HL-60 (cell line): ENCODE data around the gene CCDC116.
"Not testable (repeated sequence)": the region's sequence is repeated elsewhere in the genome, so short reads cannot be mapped to it uniquely, and the experiment has no call there.

Source experiments
- DNase-seq, 2 experiments: peaks; one replicate each; pipeline ENCODE4 v3.0.0-alpha.2; 2010 to 2020; ENCODE audit warnings: low read depth in 1 of 2, low spot score in 1 of 2
- H3K27ac ChIP-seq: fragments of 250-450 bp; sonication (Bioruptor Pico); replicated peaks from 2 replicates; pipeline ENCODE4 v1.5.1; 2020; ENCODE audit warnings: mild to moderate bottlenecking, moderate library complexity
- H3K27me3 ChIP-seq: fragments of 250-450 bp; sonication (Bioruptor Pico); 2 replicates; pipeline ENCODE4 v1.5.1; 2021; ENCODE audit warnings: mild to moderate bottlenecking, moderate library complexity; ENCODE audit not compliant: insufficient read depth, poor library complexity, severe bottlenecking
- H3K4me3 ChIP-seq: replicated peaks from 2 replicates; pipeline ENCODE4 v1.5.1; 2011; ENCODE audit warnings: mild to moderate bottlenecking, control low read depth, low read length; ENCODE audit not compliant: insufficient read depth
- GABPA ChIP-seq: IDR thresholded peaks from 2 replicates; pipeline ENCODE4 v1.6.1; 2012; ENCODE audit warnings: low read depth
- POLR2AphosphoS5 ChIP-seq: IDR thresholded peaks from 2 replicates; pipeline ENCODE4 v1.6.1; 2012; ENCODE audit warnings: low read depth
- SPI1 ChIP-seq: IDR thresholded peaks from 2 replicates; pipeline ENCODE4 v1.6.1; 2012; ENCODE audit warnings: low read depth, mild to moderate bottlenecking, borderline replicate concordance
- TF ChIP-seq, protein P1 (sequence below): IDR thresholded peaks from 2 replicates; pipeline ENCODE4 v1.6.1; 2012; ENCODE audit warnings: low read depth; ENCODE audit not compliant: insufficient replicate concordance
- TF ChIP-seq, protein P2 (sequence below): IDR thresholded peaks from one replicate; pipeline ENCODE4 v1.5.1; 2011; ENCODE audit warnings: low read length, control low read depth, inconsistent platforms; ENCODE audit not compliant: insufficient read depth

CCDC116 gene

DNA sequence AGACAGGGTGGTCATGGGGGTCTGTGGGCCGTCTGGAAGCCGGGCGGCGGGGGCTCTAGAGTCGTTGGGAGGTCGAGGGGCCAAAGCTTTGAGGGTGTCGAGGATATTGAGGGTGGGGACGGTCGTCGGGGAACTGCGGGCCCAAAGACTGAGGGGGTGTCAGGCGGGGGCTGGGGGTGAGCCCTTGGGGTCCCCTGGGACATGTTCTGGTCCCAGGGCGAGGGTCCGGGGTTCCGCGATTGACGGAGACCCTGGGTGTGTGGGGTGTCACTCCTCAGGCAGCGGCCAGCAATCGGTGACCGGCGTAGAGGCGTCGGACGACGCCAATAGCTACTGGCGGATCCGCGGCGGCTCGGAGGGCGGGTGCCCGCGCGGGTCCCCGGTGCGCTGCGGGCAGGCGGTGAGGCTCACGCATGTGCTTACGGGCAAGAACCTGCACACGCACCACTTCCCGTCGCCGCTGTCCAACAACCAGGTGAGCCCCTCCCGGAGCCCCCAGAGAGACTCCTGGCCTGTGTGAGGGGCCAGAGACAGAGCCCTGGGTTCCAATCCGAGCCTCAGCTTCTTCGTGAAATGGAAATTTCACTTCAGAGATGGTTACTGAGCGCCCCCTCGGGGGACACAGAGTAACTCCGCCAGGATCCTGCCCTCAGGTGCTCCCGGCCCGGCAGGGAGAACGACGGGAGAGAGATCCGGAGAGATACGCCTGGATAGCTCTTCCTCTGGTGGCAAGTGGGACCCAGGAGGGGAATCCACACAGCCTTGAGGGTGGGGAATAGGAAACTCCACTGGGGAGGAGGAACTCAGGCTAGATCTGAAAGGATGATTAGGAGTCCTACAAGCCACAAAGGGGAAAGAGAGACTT is 10.3 kb downstream of the CCDC116 start:
- peak in 1 of 2 experiments; percentile 70 for DNase-seq
- Histone ChIP-seq H3K27ac (peak overlapping the region; percentile 75), H3K27me3 (no peaks in the 10 kb centered on the region), H3K4me3 (peak overlapping the region; percentile 64)
- TF ChIP-seq, protein P1, sequence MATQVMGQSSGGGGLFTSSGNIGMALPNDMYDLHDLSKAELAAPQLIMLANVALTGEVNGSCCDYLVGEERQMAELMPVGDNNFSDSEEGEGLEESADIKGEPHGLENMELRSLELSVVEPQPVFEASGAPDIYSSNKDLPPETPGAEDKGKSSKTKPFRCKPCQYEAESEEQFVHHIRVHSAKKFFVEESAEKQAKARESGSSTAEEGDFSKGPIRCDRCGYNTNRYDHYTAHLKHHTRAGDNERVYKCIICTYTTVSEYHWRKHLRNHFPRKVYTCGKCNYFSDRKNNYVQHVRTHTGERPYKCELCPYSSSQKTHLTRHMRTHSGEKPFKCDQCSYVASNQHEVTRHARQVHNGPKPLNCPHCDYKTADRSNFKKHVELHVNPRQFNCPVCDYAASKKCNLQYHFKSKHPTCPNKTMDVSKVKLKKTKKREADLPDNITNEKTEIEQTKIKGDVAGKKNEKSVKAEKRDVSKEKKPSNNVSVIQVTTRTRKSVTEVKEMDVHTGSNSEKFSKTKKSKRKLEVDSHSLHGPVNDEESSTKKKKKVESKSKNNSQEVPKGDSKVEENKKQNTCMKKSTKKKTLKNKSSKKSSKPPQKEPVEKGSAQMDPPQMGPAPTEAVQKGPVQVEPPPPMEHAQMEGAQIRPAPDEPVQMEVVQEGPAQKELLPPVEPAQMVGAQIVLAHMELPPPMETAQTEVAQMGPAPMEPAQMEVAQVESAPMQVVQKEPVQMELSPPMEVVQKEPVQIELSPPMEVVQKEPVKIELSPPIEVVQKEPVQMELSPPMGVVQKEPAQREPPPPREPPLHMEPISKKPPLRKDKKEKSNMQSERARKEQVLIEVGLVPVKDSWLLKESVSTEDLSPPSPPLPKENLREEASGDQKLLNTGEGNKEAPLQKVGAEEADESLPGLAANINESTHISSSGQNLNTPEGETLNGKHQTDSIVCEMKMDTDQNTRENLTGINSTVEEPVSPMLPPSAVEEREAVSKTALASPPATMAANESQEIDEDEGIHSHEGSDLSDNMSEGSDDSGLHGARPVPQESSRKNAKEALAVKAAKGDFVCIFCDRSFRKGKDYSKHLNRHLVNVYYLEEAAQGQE, result no peak
- TF ChIP-seq, protein P2, sequence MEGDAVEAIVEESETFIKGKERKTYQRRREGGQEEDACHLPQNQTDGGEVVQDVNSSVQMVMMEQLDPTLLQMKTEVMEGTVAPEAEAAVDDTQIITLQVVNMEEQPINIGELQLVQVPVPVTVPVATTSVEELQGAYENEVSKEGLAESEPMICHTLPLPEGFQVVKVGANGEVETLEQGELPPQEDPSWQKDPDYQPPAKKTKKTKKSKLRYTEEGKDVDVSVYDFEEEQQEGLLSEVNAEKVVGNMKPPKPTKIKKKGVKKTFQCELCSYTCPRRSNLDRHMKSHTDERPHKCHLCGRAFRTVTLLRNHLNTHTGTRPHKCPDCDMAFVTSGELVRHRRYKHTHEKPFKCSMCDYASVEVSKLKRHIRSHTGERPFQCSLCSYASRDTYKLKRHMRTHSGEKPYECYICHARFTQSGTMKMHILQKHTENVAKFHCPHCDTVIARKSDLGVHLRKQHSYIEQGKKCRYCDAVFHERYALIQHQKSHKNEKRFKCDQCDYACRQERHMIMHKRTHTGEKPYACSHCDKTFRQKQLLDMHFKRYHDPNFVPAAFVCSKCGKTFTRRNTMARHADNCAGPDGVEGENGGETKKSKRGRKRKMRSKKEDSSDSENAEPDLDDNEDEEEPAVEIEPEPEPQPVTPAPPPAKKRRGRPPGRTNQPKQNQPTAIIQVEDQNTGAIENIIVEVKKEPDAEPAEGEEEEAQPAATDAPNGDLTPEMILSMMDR, result peak; percentile 65
- TF ChIP-seq POLR2AphosphoS5 (no peak), GABPA (no peak)

DNA sequence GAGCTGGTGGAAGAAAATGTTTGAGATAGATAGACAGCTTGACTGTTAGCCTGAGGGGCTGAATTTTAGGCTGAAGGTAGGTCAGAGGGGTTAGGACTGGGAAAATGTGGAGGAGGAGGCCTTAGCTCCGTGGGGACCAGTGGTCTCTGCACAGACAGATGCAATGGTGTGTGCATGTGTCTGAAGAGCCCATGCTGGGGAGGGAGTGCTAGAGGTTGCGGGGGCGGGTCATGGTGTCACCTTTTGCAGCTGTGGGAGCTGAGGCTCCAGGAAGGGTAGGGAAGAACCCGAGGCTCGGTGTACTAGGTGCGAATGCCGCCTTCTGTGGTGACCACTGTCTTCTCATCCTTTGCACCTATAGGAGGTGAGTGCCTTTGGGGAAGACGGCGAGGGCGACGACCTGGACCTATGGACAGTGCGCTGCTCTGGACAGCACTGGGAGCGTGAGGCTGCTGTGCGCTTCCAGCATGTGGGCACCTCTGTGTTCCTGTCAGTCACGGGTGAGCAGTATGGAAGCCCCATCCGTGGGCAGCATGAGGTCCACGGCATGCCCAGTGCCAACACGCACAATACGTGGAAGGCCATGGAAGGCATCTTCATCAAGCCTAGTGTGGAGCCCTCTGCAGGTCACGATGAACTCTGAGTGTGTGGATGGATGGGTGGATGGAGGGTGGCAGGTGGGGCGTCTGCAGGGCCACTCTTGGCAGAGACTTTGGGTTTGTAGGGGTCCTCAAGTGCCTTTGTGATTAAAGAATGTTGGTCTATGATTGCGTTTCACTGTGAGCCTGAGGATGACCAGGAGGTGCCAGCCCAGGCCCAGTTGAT is 11.2 kb downstream of the CCDC116 start:
- no peak for DNase-seq
- TF ChIP-seq, protein P2, result peak; percentile 23
- TF ChIP-seq, protein P1, result no peak
- no peak overlapping the region for H3K27ac ChIP-seq
- no peaks in the 10 kb centered on the region for H3K27me3 ChIP-seq
- H3K4me3 ChIP-seq, result peak overlapping the region; percentile 64

DNA sequence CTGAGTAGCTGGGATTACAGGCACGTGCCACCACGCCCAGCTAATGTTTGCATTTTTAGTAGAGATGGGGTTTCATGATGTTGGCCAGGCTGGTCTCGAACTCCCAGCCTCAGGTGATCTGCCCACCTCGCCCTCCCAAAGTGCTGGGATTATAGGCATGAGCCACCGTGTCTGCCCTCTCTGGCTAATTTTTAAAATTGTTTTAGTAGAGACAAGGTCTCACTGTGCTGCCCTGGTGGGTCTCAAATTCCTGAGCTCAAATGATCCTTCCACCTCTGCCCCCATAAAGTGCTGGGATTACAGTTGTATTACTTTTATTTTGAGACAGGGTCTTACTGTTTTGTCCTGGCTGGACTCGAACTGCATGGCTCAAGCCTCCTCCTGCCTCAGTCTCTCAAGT is 13.0 kb downstream of the CCDC116 start:
- not testable (repeated sequence) for H3K27me3 ChIP-seq, DNase-seq, H3K27ac ChIP-seq, H3K4me3 ChIP-seq

DNA sequence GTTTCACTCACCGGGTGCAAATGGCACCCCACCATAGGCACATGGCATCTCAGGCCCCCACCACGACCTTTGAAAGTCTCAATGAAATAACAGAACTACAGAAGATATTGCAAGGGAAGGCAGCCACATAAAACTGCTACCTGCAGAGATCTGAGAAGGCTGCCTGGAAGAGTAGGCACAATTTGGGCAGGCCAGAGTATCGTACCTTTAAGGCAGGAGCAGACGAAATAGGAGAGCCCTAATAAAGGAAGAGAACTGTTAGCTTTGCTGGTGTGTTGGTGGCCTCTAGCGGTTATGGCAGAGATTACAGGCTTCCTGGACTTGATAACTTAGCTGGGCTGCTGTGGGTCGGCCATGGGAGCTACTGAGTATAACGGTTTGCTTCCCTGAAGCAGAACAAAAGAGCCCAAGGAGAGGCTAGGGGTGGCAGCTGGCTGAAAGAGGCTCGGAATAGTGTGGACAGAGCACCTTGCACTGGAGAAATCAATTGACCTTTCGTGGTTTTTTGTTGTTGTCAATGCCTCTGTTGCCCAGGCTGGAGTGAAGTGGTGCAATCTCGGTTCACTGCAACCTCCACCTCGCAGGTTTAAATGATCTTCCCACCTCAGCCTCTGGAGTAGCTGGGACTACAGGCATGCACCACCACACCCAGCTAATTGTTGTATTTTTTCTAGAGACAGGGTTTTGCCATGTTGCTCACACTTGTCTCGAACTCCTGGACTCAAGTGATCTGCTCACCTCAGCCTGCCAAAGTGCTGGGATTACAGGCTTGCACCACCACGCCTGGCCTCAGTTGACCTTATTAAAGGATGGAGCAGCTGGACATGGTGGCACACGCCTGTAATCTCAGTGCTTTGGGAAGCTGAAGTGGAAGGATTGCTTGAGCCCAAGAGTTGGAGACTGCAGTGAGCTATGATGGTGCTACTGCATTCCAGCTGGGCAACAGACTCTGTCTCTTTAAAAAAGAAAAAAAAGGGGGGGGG is 14.3 kb downstream of the CCDC116 start:
- no peaks in the 10 kb centered on the region for H3K27me3 ChIP-seq
- no peak overlapping the region for H3K4me3 ChIP-seq
- TF ChIP-seq, protein P1, result no peak
- TF ChIP-seq, protein P2, result peak; percentile 79
- TF ChIP-seq SPI1, result peak; percentile 25; the same call in 1 of the 2 replicates
- TF ChIP-seq POLR2AphosphoS5, result no peak
- no peak for TF ChIP-seq GABPA
- DNase-seq, result peak in 1 of 2 experiments; percentile 82
- no peak overlapping the region for H3K27ac ChIP-seq
